Midbrain (tissue), 1 donor: Measurements from ENCODE around the gene KHDRBS2.

Experiments
- DNase-seq: peaks from one replicate; lab custom pipeline; 2025; lab: John Stamatoyannopoulos, UW

The KHDRBS2 gene

DNA sequence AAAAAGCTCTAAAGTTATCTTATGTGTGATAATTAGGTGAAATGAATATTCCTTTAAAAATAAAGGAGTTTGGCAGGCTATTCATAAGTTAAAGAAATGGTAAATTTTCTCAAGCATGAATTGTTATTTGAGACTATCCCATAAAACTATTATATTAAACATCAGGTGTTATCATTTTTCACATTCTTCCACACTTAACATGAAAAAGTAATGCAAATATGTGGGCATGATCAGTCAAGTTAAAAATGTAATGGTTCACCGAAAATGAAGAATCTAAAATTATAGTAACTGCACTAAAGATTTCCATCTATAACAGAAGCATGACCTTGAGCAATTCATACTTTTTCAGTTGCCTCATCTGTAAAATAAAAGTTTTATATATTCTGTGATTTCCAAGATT is 110.8 kb downstream of the KHDRBS2 start:
- DNase-seq = no peak

DNA sequence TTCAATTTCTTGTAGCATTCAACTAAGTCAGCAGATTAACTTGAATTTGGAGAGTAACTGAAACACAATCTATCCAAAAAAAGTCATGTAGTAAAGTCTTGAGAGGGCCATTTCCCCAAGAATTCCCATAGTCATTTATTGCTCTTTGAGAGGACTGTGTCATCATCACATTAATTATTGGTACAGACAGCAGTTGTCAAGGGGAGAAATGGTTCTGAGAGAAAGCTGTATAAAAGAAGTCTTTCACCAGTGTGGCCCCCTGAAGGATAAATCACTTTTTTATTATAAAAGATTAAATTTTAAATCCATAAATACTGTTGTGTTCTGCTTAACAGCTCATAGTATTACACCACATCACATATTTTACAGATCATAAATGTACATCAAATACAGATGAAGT is 111.5 kb downstream of the KHDRBS2 start:
- no peak for DNase-seq

DNA sequence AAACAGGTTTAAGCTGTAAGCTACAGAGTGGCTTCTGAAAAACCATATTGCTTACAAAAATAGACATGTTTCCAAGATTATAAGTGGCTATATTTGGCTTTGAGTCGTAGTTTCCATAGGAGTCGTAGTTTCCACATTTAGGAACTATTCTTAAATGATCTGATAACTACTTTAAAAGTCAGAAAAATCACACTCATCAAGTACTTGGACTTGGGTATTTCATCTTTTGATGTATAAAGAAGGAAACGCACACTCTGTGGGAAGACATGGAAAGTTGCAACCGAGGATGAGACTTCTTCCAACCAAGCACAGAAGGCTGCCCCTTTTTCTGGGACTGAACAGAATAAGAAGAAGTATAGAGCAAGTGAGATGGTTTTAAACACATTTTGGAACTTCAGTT is 118.3 kb downstream of the KHDRBS2 start:
- DNase-seq = no peak

DNA sequence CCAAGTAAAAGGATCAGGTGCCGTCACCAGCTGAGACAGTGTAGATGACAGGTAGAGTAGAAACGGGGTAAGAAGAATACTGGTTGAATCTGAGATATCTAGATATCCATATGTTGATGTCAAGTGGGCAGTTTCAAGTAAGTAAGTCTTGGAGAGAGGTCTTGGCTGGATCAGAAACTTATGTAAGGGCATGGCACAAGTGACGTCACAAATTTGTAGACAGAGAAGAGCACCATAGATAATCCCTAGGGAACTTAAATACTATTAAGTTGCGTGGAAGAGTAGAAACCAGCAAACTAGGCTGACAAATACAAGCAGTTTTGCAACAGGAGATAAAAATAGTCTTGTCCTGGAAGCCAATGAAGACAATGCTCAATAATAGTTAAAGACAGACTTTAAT is 123.2 kb downstream of the KHDRBS2 start:
- DNase-seq = no peak

DNA sequence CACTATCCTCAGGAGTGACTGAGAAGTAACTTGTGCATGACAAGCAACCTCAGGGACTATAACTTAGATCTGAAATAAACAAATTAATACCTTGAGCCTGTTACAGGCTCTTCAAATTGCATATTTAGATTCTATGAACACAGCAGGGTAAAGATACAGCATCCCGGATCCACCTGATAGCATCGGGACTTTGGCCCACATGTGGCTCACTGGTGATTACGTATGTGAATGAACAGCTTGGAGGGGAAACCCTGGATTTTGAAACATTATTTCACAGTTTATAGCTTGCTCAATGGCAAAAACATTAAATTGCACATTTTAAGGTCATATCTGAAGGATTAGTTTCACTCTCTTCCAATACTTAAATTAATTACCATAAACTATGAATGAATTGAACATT is 133.2 kb downstream of the KHDRBS2 start:
- DNase-seq = no peak

DNA sequence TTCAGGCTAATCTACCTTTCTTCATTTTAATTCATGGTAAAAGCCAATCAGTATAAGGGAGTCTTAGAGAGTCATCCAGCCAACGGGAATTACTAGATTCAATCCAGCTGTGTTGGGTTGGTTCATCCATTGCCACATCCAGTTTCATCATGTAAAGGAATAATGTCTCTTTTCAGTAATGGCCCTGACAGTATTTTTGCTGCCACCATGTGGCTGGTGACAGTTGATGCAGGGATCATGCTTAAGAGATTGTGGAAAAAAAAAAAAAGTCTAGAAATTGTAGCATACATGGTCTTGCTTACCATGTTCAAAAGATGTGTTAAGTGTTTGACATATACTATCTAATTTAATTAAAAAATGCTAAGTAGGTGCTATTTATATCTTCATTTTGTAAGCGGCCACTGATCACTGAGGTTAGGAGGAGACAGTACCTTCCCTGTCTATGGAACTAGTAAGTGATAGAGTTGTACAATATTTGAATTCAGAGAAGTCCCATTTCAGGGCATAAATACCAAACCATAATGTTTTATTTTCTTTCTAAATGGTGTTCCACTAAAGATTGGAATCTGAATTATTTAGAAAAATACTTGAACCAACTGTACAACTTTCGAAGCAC is 135.9 kb downstream of the KHDRBS2 start:
- DNase-seq = peak; percentile 34

DNA sequence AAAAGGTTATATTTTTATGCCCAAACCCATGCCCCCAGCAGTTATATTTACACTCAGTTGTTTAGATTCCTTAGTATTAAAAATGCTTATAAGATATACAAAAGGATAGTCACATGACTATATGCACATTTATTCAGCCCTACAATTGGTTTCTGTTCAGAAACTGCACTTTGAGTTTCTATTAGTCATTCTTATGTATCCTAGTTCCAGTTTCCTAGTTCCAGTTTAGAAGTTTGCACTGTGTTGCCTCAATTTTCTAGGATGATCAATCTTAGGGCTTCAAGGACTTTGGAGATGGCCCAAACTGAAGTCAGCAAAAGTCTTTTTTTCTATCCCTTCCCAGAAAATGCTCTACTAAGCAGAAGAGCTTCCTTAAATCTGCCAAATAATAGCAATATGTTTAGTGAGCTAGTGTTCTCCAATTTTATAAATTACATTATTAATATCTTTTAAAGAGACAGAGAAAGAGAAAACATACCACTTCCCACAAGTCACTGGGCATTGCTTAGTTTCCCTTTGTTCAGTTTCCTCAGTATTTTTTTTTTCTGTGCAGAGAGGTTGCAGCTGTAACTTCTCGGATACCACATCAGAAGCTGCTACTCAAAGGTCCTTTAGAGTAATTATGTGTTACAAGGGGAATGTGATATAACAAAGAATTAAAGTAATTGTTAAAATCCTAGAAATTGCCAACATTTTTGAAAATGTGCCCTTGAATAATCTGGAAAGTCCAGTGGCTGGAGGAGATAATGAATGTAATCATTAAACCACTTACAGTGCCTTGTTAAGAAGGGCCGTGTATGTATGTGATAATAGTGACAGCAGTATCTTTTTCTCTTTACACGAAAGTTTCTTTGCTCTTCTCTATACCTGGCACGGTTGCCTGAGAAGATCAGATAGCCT is 138.8 kb downstream of the KHDRBS2 start:
- DNase-seq = no peak

DNA sequence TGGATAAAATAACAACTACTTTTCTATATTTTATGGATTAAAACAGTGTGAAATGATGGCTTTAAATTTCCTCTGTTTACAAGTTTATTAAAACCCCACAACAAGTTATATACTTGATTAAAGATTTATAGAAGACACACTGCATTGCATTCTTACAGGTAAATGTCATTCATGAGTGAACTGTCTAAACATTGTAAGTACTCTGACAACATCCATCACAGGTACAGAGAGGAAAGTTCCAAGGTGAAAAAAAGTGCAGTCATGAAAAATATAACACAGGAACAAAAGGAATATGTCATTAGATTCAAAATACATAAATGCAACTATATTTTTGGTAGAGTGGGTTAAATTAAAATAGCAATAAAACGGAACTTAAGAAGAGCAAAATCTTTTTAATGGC is 156.9 kb downstream of the KHDRBS2 start:
- no peak for DNase-seq

DNA sequence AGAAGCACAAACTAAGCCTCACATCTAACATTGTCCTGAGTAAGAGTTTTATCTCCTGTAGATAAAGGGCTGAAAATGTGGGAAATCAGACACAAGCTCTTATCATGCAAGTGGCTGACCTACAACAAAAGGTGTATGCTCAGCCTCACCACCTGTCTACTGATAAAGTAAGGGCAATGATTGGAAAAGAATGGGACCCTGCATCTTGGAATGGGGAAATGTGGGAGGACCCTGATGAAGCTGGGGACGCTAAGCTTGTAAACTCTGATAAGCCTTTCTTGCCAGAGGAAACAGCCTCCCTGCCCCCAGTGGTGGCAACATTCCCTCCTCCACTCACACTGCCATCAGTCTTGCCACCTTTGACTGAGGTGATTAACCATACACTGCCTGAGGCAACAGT is 166.6 kb downstream of the KHDRBS2 start:
- no peak for DNase-seq

DNA sequence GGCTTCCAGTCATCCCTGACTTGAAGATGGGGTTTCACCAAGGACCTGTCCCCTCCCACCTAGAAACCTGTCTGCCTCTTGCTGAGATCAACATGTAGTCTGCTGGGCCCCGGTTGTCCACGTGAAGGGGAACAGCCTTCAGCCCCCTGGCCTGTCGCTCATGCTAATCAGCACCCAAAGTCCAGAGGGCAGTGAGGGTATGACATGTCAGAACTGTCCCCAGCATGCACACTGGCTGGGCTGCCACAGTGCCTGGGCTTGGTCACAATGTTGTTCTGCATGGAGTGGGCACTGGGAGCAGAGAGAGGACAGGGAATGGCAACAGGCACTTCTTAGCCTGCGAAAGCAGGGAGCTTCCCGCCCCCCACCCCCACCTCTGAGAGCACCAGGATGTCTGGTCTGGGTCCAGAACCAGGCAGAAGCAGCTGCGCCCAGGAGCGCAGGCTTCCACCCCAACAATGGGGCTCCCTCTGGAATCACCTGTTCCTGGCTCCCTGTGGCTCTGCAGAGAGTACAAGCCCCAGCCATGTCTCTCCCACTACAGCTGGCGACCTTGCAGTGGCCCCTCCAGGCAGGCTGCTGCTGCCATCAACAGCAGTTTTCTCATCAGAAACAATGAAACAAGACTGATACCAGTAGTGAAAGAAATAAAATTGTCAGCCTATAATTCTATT is 182.7 kb downstream of the KHDRBS2 start:
- no peak for DNase-seq

DNA sequence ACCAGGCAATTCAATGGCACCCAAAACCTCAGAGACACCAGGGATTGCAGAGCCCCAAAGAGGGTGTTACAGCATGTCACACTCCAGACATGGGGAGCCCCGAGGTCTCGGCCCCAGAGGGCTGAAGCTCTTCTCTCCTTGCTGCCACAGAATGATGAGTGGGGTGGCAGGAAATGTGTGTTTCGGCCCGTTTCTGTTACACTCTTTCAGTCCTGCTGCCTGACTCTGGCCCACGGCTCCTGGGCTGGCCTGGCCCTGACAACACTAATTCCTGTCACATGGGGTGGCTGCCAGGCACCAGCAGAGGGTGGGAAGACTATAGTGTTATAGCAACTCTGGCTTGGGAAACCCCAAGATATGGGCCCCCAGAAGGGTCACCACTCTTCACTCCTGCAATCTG is 183.6 kb downstream of the KHDRBS2 start:
- DNase-seq = no peak

DNA sequence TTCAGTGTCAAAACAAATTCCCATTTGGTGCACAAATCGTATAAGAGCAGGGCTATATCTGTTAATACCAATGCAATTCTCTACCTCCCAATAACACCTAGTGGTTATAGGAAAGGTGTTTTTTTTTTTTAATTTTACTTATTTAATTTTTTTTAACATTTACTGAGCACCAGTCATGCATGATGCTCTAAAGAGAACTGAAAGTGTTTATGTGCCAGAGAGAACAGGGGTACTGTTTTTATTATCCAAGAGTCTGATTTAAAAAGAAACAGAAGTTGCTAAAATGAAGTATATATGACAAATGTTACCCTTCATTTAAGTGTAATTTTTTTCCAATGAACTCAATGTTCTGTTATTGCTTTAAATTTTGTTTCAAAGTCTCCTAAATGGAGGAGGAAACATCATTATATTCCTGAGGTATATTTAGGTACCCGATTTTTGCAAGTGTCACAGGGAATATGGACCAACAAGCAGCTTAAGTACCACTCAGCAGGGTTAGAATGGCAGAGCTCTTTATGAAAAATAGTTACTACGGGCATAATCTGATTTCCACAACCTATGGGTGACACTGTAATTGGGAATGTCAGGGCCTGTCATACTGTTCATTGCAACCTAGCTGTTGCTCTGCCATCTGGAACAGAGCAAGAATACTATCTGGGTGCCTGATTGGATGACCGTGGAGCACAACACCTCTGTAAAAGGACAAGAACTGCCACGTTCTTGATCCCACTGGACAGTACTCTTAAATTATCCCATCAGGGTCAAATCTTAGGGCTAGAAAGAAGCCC is 195.4 kb downstream of the KHDRBS2 start:
- DNase-seq = no peak

DNA sequence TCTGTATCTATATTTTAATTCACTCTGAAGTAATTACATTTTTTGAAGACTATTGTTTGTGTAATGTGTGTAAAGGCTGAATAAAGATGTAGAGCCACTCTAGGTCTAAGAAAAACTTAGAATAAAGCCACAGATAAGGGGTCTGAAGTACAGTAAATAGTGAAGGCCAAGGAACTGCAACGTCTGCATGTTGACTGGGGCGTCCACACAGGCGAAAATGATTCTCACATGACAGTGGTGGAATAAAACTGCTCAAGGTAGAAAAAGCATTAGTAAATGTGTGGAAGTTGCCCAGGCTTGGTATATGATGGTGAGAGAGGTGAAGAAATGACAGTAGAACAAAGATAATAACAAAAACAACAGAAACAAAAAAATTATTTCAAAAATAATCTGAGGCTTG is 196.2 kb downstream of the KHDRBS2 start:
- DNase-seq = no peak

DNA sequence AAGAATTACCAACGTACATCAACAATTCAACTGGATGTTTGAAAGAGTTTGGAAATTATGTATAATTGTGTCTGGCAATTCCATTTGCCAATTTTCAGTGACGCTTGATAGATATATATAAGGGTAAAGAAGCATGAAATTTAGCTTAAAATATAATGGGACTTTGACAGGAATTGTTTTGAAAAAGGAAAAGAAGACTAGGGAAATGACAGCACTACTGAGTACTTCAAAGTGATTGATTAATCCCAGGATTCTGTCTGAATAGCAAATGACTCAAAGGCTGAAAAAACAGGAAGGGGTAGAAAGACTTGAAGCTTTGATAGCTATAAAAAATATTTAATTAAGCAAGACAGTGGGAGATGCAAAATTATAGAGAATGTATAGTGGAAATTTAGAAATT is 200.0 kb downstream of the KHDRBS2 start:
- DNase-seq = no peak

DNA sequence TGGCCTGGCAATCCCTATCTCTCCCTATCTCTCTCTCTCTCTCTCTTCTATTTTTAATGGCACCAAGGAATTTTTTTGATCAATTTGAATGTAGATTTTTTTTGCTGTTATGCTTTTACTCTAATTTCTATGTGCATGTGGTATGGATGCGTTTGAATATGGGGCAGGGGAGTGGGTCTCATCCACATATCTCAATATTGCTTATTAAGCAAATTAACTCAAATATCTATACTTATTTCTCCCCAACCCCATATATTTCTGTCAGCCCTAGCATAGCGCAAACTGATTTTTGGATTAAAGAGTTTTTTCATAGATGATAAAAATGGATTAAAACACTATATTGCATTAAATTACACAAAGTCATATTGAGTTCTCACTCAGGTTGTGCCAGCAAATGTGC is 210.2 kb downstream of the KHDRBS2 start:
- DNase-seq = no peak

DNA sequence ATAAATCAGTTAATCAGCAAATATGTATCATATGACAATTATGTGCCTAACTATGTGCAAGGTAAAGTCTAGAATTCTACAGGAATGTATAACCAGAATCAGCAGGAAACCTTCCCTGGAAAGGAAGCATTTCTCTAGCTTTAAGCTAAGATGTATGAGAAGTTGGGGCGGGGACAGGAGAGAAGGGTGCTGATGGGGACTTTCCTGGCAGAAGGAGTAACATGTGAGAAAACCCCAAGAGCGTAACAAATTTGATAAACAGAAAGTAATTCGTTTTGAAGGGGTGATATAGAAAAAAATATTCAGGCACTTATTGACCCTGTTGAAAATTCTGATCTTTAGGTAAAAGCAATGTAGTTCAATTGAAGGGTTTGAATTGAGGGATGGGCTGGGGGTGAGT is 226.1 kb downstream of the KHDRBS2 start:
- DNase-seq = no peak

DNA sequence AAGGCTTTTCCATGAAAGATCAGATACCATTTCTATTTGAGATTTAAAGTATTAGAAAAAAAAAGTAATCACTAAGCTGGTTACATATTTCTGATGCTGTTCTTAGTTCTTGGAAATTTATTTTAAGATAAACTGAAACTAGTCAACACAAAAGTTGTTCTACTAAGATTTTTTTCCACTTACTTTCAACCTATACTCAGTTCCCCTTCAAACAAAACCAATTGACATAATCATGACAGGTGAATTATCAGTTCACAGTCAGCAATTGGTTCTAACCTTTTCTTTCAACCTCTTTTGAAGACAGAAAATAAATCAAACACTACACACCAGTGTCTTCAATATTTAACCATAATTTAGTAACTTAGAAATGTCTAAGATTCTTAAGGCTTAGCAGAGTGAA is 228.7 kb downstream of the KHDRBS2 start:
- DNase-seq = no peak

DNA sequence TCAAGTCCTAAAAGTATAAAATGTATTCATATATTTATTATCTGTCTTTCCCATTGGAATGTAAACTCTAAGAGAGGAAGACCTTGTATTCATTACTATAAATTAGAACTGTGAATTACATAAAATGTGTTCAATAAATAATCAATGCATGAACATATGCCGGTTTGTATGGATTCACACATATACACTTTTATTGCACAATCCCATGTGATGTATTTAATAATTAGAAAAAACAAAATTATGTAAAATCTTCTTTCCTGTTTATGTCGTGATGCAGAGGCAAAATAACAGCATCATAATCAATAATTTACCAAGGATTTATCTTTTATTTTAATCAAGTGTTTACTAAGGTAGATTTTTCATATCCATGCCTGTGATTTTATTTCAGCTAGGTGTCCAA is 240.5 kb downstream of the KHDRBS2 start:
- no peak for DNase-seq

DNA sequence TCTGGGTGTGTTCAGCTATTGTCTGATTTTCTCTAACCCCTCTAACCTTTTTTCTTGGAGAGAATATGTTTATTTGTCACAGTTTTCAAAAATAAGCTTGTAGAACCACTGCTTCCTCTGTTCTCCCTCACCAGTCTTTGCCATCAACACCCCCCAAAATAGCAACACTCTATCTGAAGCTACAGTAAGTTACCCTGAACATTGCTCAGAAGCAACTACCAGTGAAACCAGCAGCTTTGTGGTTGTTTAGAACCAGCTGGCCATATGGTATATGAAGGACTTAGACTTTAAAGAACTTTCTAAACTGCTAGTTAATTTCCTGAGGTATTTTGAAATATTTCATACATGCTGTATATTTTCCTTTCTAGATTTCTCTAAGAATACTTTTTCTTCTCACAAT is 242.9 kb downstream of the KHDRBS2 start:
- no peak for DNase-seq

DNA sequence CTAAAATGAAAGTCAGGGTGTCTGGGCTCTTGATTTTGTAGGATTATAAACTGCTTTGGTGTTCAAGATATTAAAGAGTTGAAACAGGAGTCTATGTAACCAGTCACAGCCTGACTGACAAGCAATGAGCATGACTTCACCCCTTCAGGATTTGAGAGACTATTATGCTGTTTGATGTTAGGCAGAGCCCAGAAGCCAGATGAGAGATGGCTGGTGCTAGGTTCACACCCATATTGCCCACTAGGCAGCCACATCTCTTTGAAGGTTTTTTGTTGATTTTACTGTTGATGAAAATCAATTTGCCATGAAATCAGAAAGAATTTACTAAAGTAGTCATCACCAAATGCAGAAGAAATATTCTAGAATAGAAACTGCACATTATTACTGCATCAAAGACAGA is 243.6 kb downstream of the KHDRBS2 start:
- peak; percentile 2 for DNase-seq

DNA sequence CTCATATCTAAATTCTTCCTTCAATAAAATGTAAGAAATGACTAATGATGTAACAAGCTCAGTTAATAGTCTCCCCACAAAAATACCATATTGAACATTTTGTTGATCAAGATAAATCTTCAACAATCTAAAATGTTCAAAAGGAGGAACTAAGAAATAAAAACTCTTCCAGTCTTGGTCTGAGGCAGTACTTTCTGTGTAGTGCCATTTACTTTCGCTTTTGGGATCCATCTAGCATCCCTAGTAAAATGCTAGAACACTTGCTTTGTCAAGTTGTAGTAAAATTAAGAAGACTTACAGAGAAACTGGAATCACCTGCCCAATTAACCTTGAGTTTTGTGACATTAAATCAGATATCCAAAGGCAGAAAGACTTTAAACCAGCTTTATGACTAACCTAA is 246.4 kb downstream of the KHDRBS2 start:
- no peak for DNase-seq

DNA sequence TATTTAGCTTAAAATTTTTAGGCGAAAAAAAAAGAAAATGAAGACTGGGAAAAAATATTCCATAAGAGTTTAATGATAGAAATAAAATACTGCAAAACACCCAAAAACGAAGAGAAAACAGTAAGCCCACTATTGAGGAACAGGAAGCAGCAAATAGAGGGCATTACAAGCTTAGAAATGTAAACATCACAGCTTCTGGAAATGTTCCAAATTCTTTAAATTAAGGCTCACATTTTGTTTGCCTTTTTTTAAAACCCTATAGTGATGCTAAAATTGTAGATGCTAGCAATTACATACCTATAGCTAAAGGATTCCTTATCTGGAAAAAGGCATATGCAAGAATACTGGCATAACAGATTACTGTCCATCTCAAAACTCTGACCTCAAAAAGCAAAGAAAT is 248.6 kb downstream of the KHDRBS2 start:
- no peak for DNase-seq
